Left lung (tissue), 10 donors: Measurements from ENCODE around the gene ANKRD10. TPM values are rescaled to one million over a fixed set of nuclear protein-coding genes. Genes with fewer than 3 reads are reported as not detected.

Experiments used
- ATAC-seq: fragments of 200-7000 bp; cut with Tn5 transposase; one replicate; pipeline ENCODE4 v1.9.1; 2020; ENCODE audit warnings: moderate library complexity
- DNase-seq, 4 donors: peaks; one replicate each; pipeline ENCODE4 v3.0.0-alpha.2; 2013 to 2020
- H3K27ac ChIP-seq, 2 donors: fragments of 200-600 bp; sonication (generic) in 1 of 2; one replicate each; pipeline versions ENCODE4 v1.5.0 to v1.8.0; 2020 to 2021
- H3K27me3 ChIP-seq, 2 donors: fragments of 200-600 bp; sonication (generic) in 1 of 2; one replicate each; pipeline versions ENCODE4 v1.5.0 to v1.8.0; 2020 to 2021
- H3K36me3 ChIP-seq, 2 donors: fragments of 200-600 bp; sonication (generic) in 1 of 2; one replicate each; pipeline versions ENCODE4 v1.5.0 to v1.8.0; 2020 to 2021
- H3K4me1 ChIP-seq, 2 donors: fragments of 200-600 bp; one replicate each; pipeline ENCODE4 v1.8.0; 2021
- H3K4me3 ChIP-seq, 2 donors: fragments of 200-600 bp; sonication (generic) in 1 of 2; one replicate each; pipeline versions ENCODE4 v1.5.0 to v1.8.0; 2020 to 2021; ENCODE audit warnings: mild to moderate bottlenecking in 1 of 2
- H3K9me3 ChIP-seq, 2 donors: fragments of 200-600 bp; sonication (generic) in 1 of 2; one replicate each; pipeline versions ENCODE4 v1.5.0 to v1.8.0; 2020 to 2021
- CTCF ChIP-seq, 2 donors: fragments of 200-600 bp; sonication (generic) in 1 of 2; IDR thresholded peaks; one replicate each; pipeline versions ENCODE4 v1.5.0 to v1.8.0; 2021; ENCODE audit warnings: antibody characterized with exemption in 2 of 2
- intact Hi-C, 2 donors: fragments of 100-400 bp; cut with DNase I; formaldehyde crosslinking; loops; one replicate each; pipeline versions ENCODE4 v1.11.2 to v1.14.2; 2022
- polyA plus RNA-seq, 6 donors: library from polyadenylated mRNA; unstranded; fragments of 120-200 nt; gene quantifications; one replicate each; pipeline ENCODE4 v1.2.1, GENCODE V29; 2013; ENCODE audit not compliant: insufficient read length in 6 of 6
- total RNA-seq, 2 donors: library from RNA; stranded (reverse); fragmentation: NEBNext Ultra II Directional; extraction: Animal tissue kit (Norgen Biotek cat#: 25700); gene quantifications; one replicate each; pipeline ENCODE4 v1.2.1, GENCODE V29; 2021
- donor health status: DM: no; HTN: yes; CAD: no.
- donor health status: DM: no; HTN: no; CAD: no.

ANKRD10 gene
- total and polyA plus RNA-seq, 8 donors: 101 to 489 (median 426) TPM

- Histone ChIP-seq H3K27ac (peak overlapping the region; percentile 99 to 100), H3K27me3 (no peaks in the 10 kb centered on the region), H3K4me3 (peak overlapping the region; percentile 93 to 97), H3K36me3 (peaks cover 0 to 20% of the 10 kb centered on the region in 2 donors), H3K4me1 (peaks cover 24 to 62% of the 10 kb centered on the region in 2 donors), H3K9me3 (no peaks in the 10 kb centered on the region)
- no peak for ATAC-seq
- intact Hi-C loops: no loop called here
- DNase-seq: no peak
- no peak for TF ChIP-seq CTCF (IDR thresholded peaks at IDR 0.05)
These were observed 1.4 kb downstream of the ANKRD10 start for GRCh38 chr13:110913322-110914080.

GRCh38 chr13:110912651-110913051 is 2.2 kb downstream of the ANKRD10 start:
- Histone ChIP-seq H3K9me3 (no peaks in the 10 kb centered on the region), H3K27ac (peak overlapping the region; percentile 99 to 100), H3K27me3 (no peaks in the 10 kb centered on the region), H3K4me1 (peaks cover 31 to 71% of the 10 kb centered on the region in 2 donors), H3K4me3 (peak overlapping the region; percentile 93 to 97), H3K36me3 (peaks cover 0 to 21% of the 10 kb centered on the region in 2 donors)
- intact Hi-C loops: no loop called here
- ATAC-seq (no peak), DNase-seq (peak in 1 of 4 donors; percentile 43)
- no peak for TF ChIP-seq CTCF (IDR thresholded peaks at IDR 0.05)

- TF ChIP-seq CTCF (IDR thresholded peaks at IDR 0.05): no peak
- H3K27ac ChIP-seq: no peak overlapping the region
- H3K27me3 ChIP-seq: no peaks in the 10 kb centered on the region
- no peak for ATAC-seq
- intact Hi-C loops: no loop called here
- H3K4me1 ChIP-seq: peaks cover 29 to 72% of the 10 kb centered on the region in 2 donors
- no peaks in the 10 kb centered on the region for H3K9me3 ChIP-seq
- no peak overlapping the region for H3K4me3 ChIP-seq
- no peak for DNase-seq
- peaks cover 0 to 21% of the 10 kb centered on the region in 2 donors for H3K36me3 ChIP-seq
These were observed 3.0 kb downstream of the ANKRD10 start for GRCh38 chr13:110911880-110912279.

- Histone ChIP-seq H3K4me1 (peaks cover 20 to 60% of the 10 kb centered on the region in 2 donors), H3K27ac (no peak overlapping the region), H3K36me3 (peaks cover 0 to 36% of the 10 kb centered on the region in 2 donors), H3K27me3 (no peaks in the 10 kb centered on the region), H3K4me3 (no peak overlapping the region), H3K9me3 (no peaks in the 10 kb centered on the region)
- ATAC-seq: no peak
- no peak for DNase-seq
- intact Hi-C loops: no loop called here
- TF ChIP-seq CTCF (IDR thresholded peaks at IDR 0.05): no peak
These were observed 4.6 kb downstream of the ANKRD10 start for GRCh38 chr13:110910013-110910890.
